Measurements from ENCODE around the gene KCNMB1. TPM values are rescaled to one million over a fixed set of nuclear protein-coding genes. Genes with fewer than 3 reads are reported as not detected.

KCNMB1 gene
- total RNA-seq, 1 experiment from 2014 or later, result 0.24 TPM

GRCh38 chr5:170339780-170340167 lies 49.4 kb downstream of the KCNMB1 start:
- Mint-ChIP-seq H3K36me3 (peaks cover 16% of the 10 kb centered on the region), H3K27ac (no peak overlapping the region), H3K4me1 (peaks cover 58% of the 10 kb centered on the region), H3K9me3 (peaks cover 29% of the 10 kb centered on the region), H3K4me3 (no peak overlapping the region), H3K27me3 (ENCODE audit: low read depth) (no peaks in the 10 kb centered on the region; the same call in none of the 2 replicates)
- DNase-seq (ENCODE audit: low spot score) (no peak), ATAC-seq (no peak)
- ChIA-PET POLR2A (interaction anchor here (1.1 kb wide), 1 partner anchor 114 kb away, joined by 3 read pairs; no protein-coding TSS in a partner anchor), CTCF (interaction anchor here (1.3 to 6.8 kb wide), 19 partner anchors 8 to 113 kb away, joined by 4 to 92 read pairs (median 7); partner anchors contain the start of genes C5orf58 and LCP2)
- TF ChIP-seq AFF4 (CRISPR knock-in tag; IDR thresholded peaks at IDR 0.05; ENCODE audit: borderline replicate concordance) (no peak), JUN (CRISPR knock-in tag; IDR thresholded peaks at IDR 0.05) (no peak), ERG (CRISPR knock-in tag; IDR thresholded peaks at IDR 0.05) (no peak), ZNF138 (CRISPR knock-in tag; conservative IDR thresholded peaks at IDR 0.05) (no peak), CBFB (CRISPR knock-in tag; IDR thresholded peaks at IDR 0.05; ENCODE audit: low read depth) (no peak), ZNF317 (CRISPR knock-in tag; IDR thresholded peaks at IDR 0.05; ENCODE audit: borderline replicate concordance, low read depth) (no peak), IRF1 (CRISPR knock-in tag; IDR thresholded peaks at IDR 0.05) (no peak), USF2 (CRISPR knock-in tag; IDR thresholded peaks at IDR 0.05) (no peak), MAX (CRISPR knock-in tag; IDR thresholded peaks at IDR 0.05) (no peak), ZNF121 (CRISPR knock-in tag; IDR thresholded peaks at IDR 0.05) (no peak), ZNF512 (CRISPR knock-in tag; IDR thresholded peaks at IDR 0.05; ENCODE audit: borderline replicate concordance) (no peak), ATF6 (CRISPR knock-in tag; IDR thresholded peaks at IDR 0.05) (no peak), ZBTB43 (CRISPR knock-in tag; IDR thresholded peaks at IDR 0.05) (no peak), ZNF532 (CRISPR knock-in tag; IDR thresholded peaks at IDR 0.05; ENCODE audit: borderline replicate concordance) (no peak), ARID4B (CRISPR knock-in tag; IDR thresholded peaks at IDR 0.05; ENCODE audit: borderline replicate concordance) (no peak)
